WTC11 (cell line): Measurements from ENCODE around the gene TTC28. TPM values are rescaled to one million over a fixed set of nuclear protein-coding genes. Genes with fewer than 3 reads are reported as not detected.

Experiments
- ATAC-seq: fragments of 200-7000 bp; cut with Tn5 transposase; 2 replicates; pipeline ENCODE4 v1.10.0; 2021; ENCODE audit warnings: mild to moderate bottlenecking, moderate library complexity
- CTCF ChIA-PET: fragments of 300-600 bp; sonication (Branson Sonifier 250); formaldehyde crosslinking; loops from one replicate; lab custom pipeline; 2021; ENCODE audit warnings: antibody characterized with exemption; lab: Charles Lee
- POLR2A ChIA-PET: fragments of 350-600 bp; sonication (Branson Sonifier 250); formaldehyde crosslinking; loops from one replicate; lab custom pipeline; 2021; ENCODE audit warnings: antibody characterized with exemption; lab: Charles Lee
- DNase-seq: peaks from one replicate; pipeline ENCODE4 v3.0.0; 2021; ENCODE audit warnings: low spot score
- H3K27ac Mint-ChIP-seq: 2 replicates; pipeline ENCODE4 v1.8.0; 2021; ENCODE audit warnings: mixed read lengths
- H3K27me3 Mint-ChIP-seq: 2 replicates; pipeline ENCODE4 v1.8.0; 2021; ENCODE audit warnings: low read depth, mild to moderate bottlenecking, moderate library complexity, mixed read lengths
- H3K36me3 Mint-ChIP-seq: 2 replicates; pipeline ENCODE4 v1.8.0; 2021; ENCODE audit warnings: mixed read lengths
- H3K4me1 Mint-ChIP-seq: 2 replicates; pipeline ENCODE4 v1.8.0; 2022; ENCODE audit warnings: mixed read lengths
- H3K4me3 Mint-ChIP-seq: 2 replicates; pipeline ENCODE4 v1.8.0; 2021; ENCODE audit warnings: mild to moderate bottlenecking, moderate library complexity, mixed read lengths
- H3K9me3 Mint-ChIP-seq: 2 replicates; pipeline ENCODE4 v1.8.0; 2021; ENCODE audit warnings: mixed read lengths
- EMX1 ChIP-seq: fragments of 250-450 bp; sonication (Bioruptor Pico); IDR thresholded peaks from 2 replicates; pipeline ENCODE4 v1.8.0; 2021; ENCODE audit warnings: mild to moderate bottlenecking
- ETV6 ChIP-seq: sonication (generic); formaldehyde crosslinking; IDR thresholded peaks from 2 replicates; pipeline ENCODE4 v1.8.1; 2022; ENCODE audit warnings: mild to moderate bottlenecking, missing genetic modification reagents
- IRF2 ChIP-seq: sonication (generic); formaldehyde crosslinking; IDR thresholded peaks from 2 replicates; pipeline ENCODE4 v1.8.0; 2022; ENCODE audit warnings: low read depth, missing genetic modification reagents, borderline replicate concordance
- JAZF1 ChIP-seq: fragments of 250-450 bp; sonication (Bioruptor Pico); IDR thresholded peaks from 2 replicates; pipeline ENCODE4 v1.9.0; 2021; ENCODE audit warnings: moderate library complexity, mild to moderate bottlenecking, inconsistent platforms
- NFE2L1 ChIP-seq: sonication (generic); formaldehyde crosslinking; IDR thresholded peaks from 2 replicates; pipeline ENCODE4 v1.8.1; 2023; ENCODE audit warnings: missing genetic modification reagents
- NR3C1 ChIP-seq: sonication (generic); formaldehyde crosslinking; conservative IDR thresholded peaks from 2 replicates; pipeline ENCODE4 v1.8.1; 2023; ENCODE audit warnings: low read depth, mild to moderate bottlenecking, missing genetic modification reagents
- PRRX2 ChIP-seq: fragments of 250-450 bp; sonication (Bioruptor Pico); IDR thresholded peaks from 2 replicates; pipeline ENCODE4 v1.8.0; 2021; ENCODE audit warnings: mild to moderate bottlenecking
- SMAD3 ChIP-seq: sonication (generic); formaldehyde crosslinking; IDR thresholded peaks from 2 replicates; pipeline ENCODE4 v1.8.0; 2022; ENCODE audit warnings: missing genetic modification reagents, mild to moderate bottlenecking, borderline replicate concordance
- TEAD4 ChIP-seq: sonication (generic); formaldehyde crosslinking; IDR thresholded peaks from 2 replicates; pipeline ENCODE4 v1.8.0; 2022; ENCODE audit warnings: mild to moderate bottlenecking, missing genetic modification reagents
- ZNF121 ChIP-seq: sonication (generic); formaldehyde crosslinking; IDR thresholded peaks from 2 replicates; pipeline ENCODE4 v1.8.0; 2023; ENCODE audit warnings: missing genetic modification reagents
- total RNA-seq: library from RNA; stranded (reverse); gene quantifications from 3 replicates; pipeline ENCODE4 v1.2.3, GENCODE V29; 2021
- TF ChIP-seq, protein P1 (sequence below): sonication (generic); formaldehyde crosslinking; IDR thresholded peaks from 2 replicates; pipeline ENCODE4 v1.8.1; 2023; ENCODE audit warnings: mild to moderate bottlenecking, missing genetic modification reagents, borderline replicate concordance
- TF ChIP-seq, protein P2 (sequence below): fragments of 250-450 bp; sonication (Bioruptor Pico); IDR thresholded peaks from 2 replicates; pipeline ENCODE4 v1.8.0; 2021; ENCODE audit warnings: mild to moderate bottlenecking
- TF ChIP-seq, protein P3 (sequence below): sonication (generic); formaldehyde crosslinking; IDR thresholded peaks from 2 replicates; pipeline ENCODE4 v1.8.1; 2022; ENCODE audit warnings: mild to moderate bottlenecking, missing genetic modification reagents, moderate library complexity, borderline replicate concordance
- TF ChIP-seq, protein P4 (sequence below): fragments of 250-450 bp; sonication (Bioruptor Pico); IDR thresholded peaks from 2 replicates; pipeline ENCODE4 v1.9.0; 2021; ENCODE audit warnings: moderate library complexity, mild to moderate bottlenecking, inconsistent platforms, borderline replicate concordance
- TF ChIP-seq, protein P5 (sequence below): sonication (generic); formaldehyde crosslinking; IDR thresholded peaks from 2 replicates; pipeline ENCODE4 v1.8.0; 2023; ENCODE audit warnings: mild to moderate bottlenecking, missing genetic modification reagents

TTC28 gene
- total RNA-seq, 1 experiment from 2014 or later: 13.0 TPM

DNA sequence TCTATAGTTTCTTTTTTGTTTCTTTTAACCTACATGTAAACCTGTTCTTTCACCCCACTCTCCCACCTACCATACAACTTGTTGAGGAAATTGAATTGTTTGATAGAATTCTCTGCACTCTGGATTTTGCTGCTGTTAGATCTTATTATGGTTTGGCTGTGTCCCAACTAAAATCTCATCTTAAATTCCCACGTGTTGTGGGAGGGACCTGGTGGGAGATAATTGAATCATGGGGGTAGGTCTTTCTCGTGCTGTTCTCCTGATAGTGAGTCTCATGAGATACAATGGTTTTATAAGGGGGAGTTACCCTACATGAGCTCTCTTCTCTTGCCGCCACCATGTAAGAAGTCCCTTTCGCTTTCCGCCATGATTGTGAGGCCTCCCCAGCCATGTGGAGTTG is 745.6 kb downstream of the TTC28 start (continued):
- TF ChIP-seq, protein P1, sequence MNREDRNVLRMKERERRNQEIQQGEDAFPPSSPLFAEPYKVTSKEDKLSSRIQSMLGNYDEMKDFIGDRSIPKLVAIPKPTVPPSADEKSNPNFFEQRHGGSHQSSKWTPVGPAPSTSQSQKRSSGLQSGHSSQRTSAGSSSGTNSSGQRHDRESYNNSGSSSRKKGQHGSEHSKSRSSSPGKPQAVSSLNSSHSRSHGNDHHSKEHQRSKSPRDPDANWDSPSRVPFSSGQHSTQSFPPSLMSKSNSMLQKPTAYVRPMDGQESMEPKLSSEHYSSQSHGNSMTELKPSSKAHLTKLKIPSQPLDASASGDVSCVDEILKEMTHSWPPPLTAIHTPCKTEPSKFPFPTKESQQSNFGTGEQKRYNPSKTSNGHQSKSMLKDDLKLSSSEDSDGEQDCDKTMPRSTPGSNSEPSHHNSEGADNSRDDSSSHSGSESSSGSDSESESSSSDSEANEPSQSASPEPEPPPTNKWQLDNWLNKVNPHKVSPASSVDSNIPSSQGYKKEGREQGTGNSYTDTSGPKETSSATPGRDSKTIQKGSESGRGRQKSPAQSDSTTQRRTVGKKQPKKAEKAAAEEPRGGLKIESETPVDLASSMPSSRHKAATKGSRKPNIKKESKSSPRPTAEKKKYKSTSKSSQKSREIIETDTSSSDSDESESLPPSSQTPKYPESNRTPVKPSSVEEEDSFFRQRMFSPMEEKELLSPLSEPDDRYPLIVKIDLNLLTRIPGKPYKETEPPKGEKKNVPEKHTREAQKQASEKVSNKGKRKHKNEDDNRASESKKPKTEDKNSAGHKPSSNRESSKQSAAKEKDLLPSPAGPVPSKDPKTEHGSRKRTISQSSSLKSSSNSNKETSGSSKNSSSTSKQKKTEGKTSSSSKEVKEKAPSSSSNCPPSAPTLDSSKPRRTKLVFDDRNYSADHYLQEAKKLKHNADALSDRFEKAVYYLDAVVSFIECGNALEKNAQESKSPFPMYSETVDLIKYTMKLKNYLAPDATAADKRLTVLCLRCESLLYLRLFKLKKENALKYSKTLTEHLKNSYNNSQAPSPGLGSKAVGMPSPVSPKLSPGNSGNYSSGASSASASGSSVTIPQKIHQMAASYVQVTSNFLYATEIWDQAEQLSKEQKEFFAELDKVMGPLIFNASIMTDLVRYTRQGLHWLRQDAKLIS (CRISPR knock-in tag): no peak
- TF ChIP-seq ETV6 (CRISPR knock-in tag) (no peak), IRF2 (CRISPR knock-in tag) (no peak), NFE2L1 (CRISPR knock-in tag) (no peak), JAZF1 (CRISPR knock-in tag) (no peak)

DNA sequence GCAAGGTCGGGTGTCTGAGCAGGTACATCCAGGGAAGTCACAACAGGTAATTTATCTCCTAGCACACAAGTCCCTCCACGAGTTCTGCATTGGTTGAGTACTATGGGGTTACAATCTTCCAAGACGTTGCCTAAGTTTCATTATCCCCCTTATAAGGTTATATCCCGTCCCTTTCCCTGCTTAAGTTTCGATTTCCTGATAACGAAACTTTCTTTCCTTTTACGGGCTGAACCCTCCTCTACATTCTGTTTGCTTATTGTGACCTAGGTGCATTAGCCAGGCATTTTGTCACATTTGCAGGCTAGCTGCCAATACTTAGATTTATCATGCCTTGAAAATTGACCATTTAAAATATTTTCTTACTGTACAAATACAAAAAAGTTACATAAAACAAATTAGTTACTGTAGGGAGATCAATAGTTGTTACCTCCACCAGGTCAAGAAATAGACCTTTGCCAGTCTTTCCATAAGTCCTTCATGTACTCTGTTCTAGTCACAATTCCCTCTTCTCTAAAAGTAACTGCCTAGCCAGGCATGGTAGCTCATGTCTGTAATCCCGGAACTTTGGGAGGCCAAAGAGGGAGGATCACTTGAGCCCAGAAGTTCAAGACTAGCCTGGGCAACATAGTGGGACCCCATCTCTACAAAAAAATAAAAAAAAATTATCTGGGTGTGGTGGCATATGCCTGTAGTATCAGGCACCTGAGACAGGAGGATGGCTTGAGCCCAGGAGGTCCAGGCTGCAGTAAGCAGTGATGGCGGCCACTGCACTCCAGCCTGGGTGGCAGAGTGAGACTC is 746.3 kb downstream of the TTC28 start:
- peaks cover 7% of the 10 kb centered on the region for H3K9me3 Mint-ChIP-seq
- TF ChIP-seq, protein P2, sequence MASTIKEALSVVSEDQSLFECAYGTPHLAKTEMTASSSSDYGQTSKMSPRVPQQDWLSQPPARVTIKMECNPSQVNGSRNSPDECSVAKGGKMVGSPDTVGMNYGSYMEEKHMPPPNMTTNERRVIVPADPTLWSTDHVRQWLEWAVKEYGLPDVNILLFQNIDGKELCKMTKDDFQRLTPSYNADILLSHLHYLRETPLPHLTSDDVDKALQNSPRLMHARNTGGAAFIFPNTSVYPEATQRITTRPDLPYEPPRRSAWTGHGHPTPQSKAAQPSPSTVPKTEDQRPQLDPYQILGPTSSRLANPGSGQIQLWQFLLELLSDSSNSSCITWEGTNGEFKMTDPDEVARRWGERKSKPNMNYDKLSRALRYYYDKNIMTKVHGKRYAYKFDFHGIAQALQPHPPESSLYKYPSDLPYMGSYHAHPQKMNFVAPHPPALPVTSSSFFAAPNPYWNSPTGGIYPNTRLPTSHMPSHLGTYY (CRISPR knock-in tag): no peak
- TF ChIP-seq, protein P1 (CRISPR knock-in tag): no peak
- TF ChIP-seq, protein P3, sequence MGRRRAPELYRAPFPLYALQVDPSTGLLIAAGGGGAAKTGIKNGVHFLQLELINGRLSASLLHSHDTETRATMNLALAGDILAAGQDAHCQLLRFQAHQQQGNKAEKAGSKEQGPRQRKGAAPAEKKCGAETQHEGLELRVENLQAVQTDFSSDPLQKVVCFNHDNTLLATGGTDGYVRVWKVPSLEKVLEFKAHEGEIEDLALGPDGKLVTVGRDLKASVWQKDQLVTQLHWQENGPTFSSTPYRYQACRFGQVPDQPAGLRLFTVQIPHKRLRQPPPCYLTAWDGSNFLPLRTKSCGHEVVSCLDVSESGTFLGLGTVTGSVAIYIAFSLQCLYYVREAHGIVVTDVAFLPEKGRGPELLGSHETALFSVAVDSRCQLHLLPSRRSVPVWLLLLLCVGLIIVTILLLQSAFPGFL (CRISPR knock-in tag): no peak
- TF ChIP-seq ZNF121 (CRISPR knock-in tag): 0 out of 2 replicates have a peak, but pooled peaks have one; percentile 49
- peaks cover 25% of the 10 kb centered on the region for H3K4me1 Mint-ChIP-seq
- H3K27ac Mint-ChIP-seq: no peak overlapping the region; the same call in 1 of the 2 replicates
- ChIA-PET CTCF (no interaction called here), POLR2A (no interaction called here)
- no peaks in the 10 kb centered on the region for H3K27me3 Mint-ChIP-seq
- H3K36me3 Mint-ChIP-seq: peaks cover 20% of the 10 kb centered on the region
- no peak overlapping the region for H3K4me3 Mint-ChIP-seq
- ATAC-seq (no peak), DNase-seq (no peak)

DNA sequence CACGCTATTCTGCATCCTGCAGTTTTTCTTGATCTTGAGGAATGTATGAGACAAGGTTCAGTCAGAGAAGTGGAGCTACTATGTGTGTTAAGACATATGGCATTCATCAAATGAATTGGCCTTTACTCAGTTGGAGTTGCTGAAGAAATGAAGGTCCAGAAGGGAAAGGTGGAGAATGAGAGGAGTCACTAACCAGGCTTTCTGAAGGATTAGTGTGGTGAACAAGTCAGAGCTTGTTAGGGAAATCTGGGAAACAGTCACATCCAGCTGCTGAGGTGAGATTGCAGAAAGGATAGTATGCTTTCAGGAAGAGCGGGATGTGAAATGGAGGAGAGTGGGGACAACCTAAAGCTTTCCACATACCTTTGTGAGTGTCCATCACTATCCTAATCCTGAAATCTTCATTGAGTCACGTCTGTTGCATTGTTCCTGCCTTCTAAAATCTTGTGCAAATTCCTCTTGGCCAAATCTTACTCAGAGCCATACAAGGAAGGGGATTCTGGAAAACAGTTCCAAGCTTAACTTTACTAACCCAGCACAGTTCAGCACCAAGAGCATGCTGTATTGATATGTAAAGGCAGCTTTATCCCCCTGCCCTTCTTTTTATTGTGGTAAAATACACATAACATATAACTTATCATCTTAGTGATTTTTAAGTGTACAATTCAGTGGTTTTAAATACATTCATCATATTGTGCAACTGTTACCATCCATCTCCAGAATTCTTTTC is 749.1 kb downstream of the TTC28 start:
- Mint-ChIP-seq H3K4me1 (peaks cover 23% of the 10 kb centered on the region), H3K27ac (peak overlapping the region; percentile 82), H3K4me3 (no peak overlapping the region), H3K36me3 (peaks cover 18% of the 10 kb centered on the region), H3K9me3 (peaks cover 15% of the 10 kb centered on the region), H3K27me3 (no peaks in the 10 kb centered on the region)
- ATAC-seq (peak; percentile 69), DNase-seq (no peak)
- ChIA-PET POLR2A (interaction anchor here (1.4 kb wide), 1 partner anchor 11 kb away, joined by 8 read pairs; the partner anchor contains the start of gene PITPNB), CTCF (interaction anchor here (0.7 to 1.5 kb wide), 5 partner anchors 11 to 79 kb away, joined by 3 to 11 read pairs (median 4); partner anchors contain the start of gene PITPNB)
- no peak for TF ChIP-seq PRRX2 (CRISPR knock-in tag)
- TF ChIP-seq EMX1: no peak
- no peak for TF ChIP-seq SMAD3 (CRISPR knock-in tag)
- no peak for TF ChIP-seq TEAD4
- TF ChIP-seq NR3C1 (CRISPR knock-in tag): no peak
- TF ChIP-seq ZNF121 (CRISPR knock-in tag): no peak
- TF ChIP-seq, protein P4, sequence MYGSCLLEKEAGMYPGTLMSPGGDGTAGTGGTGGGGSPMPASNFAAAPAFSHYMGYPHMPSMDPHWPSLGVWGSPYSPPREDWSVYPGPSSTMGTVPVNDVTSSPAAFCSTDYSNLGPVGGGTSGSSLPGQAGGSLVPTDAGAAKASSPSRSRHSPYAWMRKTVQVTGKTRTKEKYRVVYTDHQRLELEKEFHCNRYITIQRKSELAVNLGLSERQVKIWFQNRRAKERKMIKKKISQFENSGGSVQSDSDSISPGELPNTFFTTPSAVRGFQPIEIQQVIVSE (CRISPR knock-in tag): no peak
- TF ChIP-seq, protein P5, sequence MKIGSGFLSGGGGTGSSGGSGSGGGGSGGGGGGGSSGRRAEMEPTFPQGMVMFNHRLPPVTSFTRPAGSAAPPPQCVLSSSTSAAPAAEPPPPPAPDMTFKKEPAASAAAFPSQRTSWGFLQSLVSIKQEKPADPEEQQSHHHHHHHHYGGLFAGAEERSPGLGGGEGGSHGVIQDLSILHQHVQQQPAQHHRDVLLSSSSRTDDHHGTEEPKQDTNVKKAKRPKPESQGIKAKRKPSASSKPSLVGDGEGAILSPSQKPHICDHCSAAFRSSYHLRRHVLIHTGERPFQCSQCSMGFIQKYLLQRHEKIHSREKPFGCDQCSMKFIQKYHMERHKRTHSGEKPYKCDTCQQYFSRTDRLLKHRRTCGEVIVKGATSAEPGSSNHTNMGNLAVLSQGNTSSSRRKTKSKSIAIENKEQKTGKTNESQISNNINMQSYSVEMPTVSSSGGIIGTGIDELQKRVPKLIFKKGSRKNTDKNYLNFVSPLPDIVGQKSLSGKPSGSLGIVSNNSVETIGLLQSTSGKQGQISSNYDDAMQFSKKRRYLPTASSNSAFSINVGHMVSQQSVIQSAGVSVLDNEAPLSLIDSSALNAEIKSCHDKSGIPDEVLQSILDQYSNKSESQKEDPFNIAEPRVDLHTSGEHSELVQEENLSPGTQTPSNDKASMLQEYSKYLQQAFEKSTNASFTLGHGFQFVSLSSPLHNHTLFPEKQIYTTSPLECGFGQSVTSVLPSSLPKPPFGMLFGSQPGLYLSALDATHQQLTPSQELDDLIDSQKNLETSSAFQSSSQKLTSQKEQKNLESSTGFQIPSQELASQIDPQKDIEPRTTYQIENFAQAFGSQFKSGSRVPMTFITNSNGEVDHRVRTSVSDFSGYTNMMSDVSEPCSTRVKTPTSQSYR (CRISPR knock-in tag): no peak
